Transverse colon (tissue), 4 donors: ENCODE measurements around the gene TMEM181.

Experiments
- CTCF ChIP-seq, 5 experiments: fragments of 200-600 bp in 3 of 5; fragments of 450-650 bp in 2 of 5; sonication (generic) in 3 of 5; IDR thresholded peaks; 1 replicate in 2 of 5; 2 replicates in 3 of 5; pipeline ENCODE4 v1.5.1; 2016 to 2017; ENCODE audit warnings: antibody characterized with exemption in 5 of 5, inconsistent platforms in 3 of 5, mild to moderate bottlenecking in 2 of 5, moderate library complexity in 1 of 5
- EP300 ChIP-seq: sonication (generic); formaldehyde crosslinking; IDR thresholded peaks from one replicate; pipeline ENCODE4 v1.6.1; 2017; ENCODE audit warnings: antibody characterized with exemption, low read depth
- POLR2A ChIP-seq: fragments of 450-650 bp; IDR thresholded peaks from one replicate; pipeline ENCODE4 v1.6.1; 2016; ENCODE audit warnings: antibody characterized with exemption, mild to moderate bottlenecking, moderate library complexity
- POLR2AphosphoS5 ChIP-seq, 3 donors: sonication (generic); formaldehyde crosslinking; IDR thresholded peaks; one replicate each; pipeline ENCODE4 v1.6.1; 2016; ENCODE audit warnings: antibody characterized with exemption in 3 of 3

DNA sequence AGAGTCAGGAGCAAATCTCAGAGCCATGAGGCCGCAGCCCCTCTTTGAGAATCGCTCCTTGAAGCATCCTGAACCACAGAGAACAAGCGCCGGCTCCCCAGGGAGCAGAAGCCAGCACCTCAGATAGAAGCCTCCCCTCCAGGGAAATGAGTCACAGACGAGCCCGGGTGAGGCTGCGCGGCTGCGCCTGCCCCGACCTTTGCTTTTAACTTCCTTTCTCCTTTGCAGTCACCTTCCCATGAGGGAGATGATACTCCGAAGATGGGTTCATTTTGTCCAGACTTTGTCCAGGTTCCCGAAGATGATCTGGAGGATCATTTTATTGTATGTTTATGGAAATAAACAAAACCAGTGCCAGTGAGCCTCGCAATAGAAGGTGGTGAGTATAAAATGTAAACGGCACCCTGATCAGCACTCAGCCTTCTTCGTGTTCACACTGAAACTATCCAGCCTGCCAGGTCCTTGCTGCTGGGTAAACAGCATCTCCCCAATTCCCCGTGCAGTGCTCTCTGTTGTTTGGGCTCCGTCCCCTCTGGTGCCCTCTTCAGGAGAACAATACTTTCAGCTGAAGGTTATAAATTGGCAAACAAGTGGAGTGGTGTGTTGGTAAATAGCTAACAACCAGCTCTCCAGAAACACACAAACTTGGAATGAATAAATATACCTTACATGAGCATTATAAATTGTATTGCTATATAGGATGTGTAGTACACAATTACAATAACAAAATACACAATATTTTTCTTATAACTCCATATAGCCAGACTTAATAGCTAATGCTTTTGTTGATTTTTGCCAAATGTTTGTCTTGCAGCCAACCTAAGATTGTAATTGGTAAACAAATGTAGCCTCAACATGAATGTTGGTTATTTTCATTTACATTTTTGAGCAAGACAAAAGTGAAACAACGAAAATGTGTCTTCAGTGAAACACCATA is 41.4 kb upstream of the TMEM181 start:
- TF ChIP-seq CTCF (IDR thresholded peaks at IDR 0.05): peak; percentile 23 to 44 (median 39)
- no peak for TF ChIP-seq POLR2AphosphoS5 (IDR thresholded peaks at IDR 0.05)
- TF ChIP-seq POLR2A: no peak
- no peak for TF ChIP-seq EP300
